ENCODE results near the gene LCE1E. TPM values are rescaled to one million over a fixed set of nuclear protein-coding genes. Genes with fewer than 3 reads are reported as not detected.

The LCE1E gene
- total RNA-seq, 1 experiment from 2014 or later = not detected

- ATAC-seq = no peak
- H3K4me1 ChIP-seq (ENCODE audit: control insufficient read depth, insufficient read depth, low read length) = no peaks in the 10 kb centered on the region
Observed at GRCh38 chr1:152824964-152825363, 38.9 kb downstream of the LCE1E start.

GRCh38 chr1:152827173-152827572 lies 41.1 kb downstream of the LCE1E start, which contains the start of gene LCE1A:
Gene LCE1A (plus strand): TSS chr1:152827473. CDS start chr1:152827473, 0 bp downstream.
- no peak for TF ChIP-seq POLR2AphosphoS5 (IDR thresholded peaks at IDR 0.05; ENCODE audit: low read depth, low read length)
- TF ChIP-seq, protein P1, sequence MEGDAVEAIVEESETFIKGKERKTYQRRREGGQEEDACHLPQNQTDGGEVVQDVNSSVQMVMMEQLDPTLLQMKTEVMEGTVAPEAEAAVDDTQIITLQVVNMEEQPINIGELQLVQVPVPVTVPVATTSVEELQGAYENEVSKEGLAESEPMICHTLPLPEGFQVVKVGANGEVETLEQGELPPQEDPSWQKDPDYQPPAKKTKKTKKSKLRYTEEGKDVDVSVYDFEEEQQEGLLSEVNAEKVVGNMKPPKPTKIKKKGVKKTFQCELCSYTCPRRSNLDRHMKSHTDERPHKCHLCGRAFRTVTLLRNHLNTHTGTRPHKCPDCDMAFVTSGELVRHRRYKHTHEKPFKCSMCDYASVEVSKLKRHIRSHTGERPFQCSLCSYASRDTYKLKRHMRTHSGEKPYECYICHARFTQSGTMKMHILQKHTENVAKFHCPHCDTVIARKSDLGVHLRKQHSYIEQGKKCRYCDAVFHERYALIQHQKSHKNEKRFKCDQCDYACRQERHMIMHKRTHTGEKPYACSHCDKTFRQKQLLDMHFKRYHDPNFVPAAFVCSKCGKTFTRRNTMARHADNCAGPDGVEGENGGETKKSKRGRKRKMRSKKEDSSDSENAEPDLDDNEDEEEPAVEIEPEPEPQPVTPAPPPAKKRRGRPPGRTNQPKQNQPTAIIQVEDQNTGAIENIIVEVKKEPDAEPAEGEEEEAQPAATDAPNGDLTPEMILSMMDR (IDR thresholded peaks at IDR 0.05) = no peak
- TF ChIP-seq TCF7L2 (IDR thresholded peaks at IDR 0.05; ENCODE audit: low read depth, low read length) = no peak
- TF ChIP-seq, protein P2, sequence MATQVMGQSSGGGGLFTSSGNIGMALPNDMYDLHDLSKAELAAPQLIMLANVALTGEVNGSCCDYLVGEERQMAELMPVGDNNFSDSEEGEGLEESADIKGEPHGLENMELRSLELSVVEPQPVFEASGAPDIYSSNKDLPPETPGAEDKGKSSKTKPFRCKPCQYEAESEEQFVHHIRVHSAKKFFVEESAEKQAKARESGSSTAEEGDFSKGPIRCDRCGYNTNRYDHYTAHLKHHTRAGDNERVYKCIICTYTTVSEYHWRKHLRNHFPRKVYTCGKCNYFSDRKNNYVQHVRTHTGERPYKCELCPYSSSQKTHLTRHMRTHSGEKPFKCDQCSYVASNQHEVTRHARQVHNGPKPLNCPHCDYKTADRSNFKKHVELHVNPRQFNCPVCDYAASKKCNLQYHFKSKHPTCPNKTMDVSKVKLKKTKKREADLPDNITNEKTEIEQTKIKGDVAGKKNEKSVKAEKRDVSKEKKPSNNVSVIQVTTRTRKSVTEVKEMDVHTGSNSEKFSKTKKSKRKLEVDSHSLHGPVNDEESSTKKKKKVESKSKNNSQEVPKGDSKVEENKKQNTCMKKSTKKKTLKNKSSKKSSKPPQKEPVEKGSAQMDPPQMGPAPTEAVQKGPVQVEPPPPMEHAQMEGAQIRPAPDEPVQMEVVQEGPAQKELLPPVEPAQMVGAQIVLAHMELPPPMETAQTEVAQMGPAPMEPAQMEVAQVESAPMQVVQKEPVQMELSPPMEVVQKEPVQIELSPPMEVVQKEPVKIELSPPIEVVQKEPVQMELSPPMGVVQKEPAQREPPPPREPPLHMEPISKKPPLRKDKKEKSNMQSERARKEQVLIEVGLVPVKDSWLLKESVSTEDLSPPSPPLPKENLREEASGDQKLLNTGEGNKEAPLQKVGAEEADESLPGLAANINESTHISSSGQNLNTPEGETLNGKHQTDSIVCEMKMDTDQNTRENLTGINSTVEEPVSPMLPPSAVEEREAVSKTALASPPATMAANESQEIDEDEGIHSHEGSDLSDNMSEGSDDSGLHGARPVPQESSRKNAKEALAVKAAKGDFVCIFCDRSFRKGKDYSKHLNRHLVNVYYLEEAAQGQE (IDR thresholded peaks at IDR 0.05; ENCODE audit: insufficient read depth in 1 of 2, low read depth in 2 of 2, low read length in 1 of 2) = no peak
- TF ChIP-seq SIN3A (IDR thresholded peaks at IDR 0.05; ENCODE audit: borderline replicate concordance, insufficient read depth, low read depth, low read length) = no peak
- in situ Hi-C loops (cut with HindIII; ENCODE audit: low pct_unique_long_range_greater_than_20kb, low sequenced_read_pairs) = no loop called here
- CTCF ChIA-PET = no interaction called here
- Histone ChIP-seq H3K4me3 (ENCODE audit: low read depth in 2 of 2, low read length in 2 of 2) (no peak within 1 kb of the TSS), H3K9me3 (ENCODE audit: control insufficient read depth, insufficient read depth, low read depth, low read length) (no peaks in the 10 kb centered on the region), H3K36me3 (ENCODE audit: control insufficient read depth, insufficient read depth, low read length) (no peaks in the 10 kb centered on the region), H3K27me3 (ENCODE audit: control insufficient read depth, insufficient read depth, low read length) (peaks cover 14% of the 10 kb centered on the region), H3K4me1 (ENCODE audit: control insufficient read depth, insufficient read depth, low read length) (no peaks in the 10 kb centered on the region), H3K27ac (ENCODE audit: low read length) (no peak within 1 kb of the TSS)
- no TSS peak for BruUV-seq (replicated peaks)
- intact Hi-C loops (cut with micrococcal nuclease; ENCODE audit: unreplicated experiment) = no loop called here
- no peak for DNase-seq (ENCODE audit: low read depth, low spot score)
- no peak for ATAC-seq
- POLR2A ChIA-PET = no interaction called here

More at GRCh38 chr1:152824964-152825363, 38.9 kb downstream of the LCE1E start:
- peaks cover 14% of the 10 kb centered on the region for H3K27me3 ChIP-seq (ENCODE audit: control insufficient read depth, insufficient read depth, low read length)
- no peak overlapping the region for H3K27ac ChIP-seq (ENCODE audit: low read length)
- no peak overlapping the region for H3K4me3 ChIP-seq (ENCODE audit: low read depth in 2 of 2, low read length in 2 of 2)
- TF ChIP-seq, protein P1 (IDR thresholded peaks at IDR 0.05) = no peak
- no peak for TF ChIP-seq TCF7L2 (IDR thresholded peaks at IDR 0.05; ENCODE audit: low read depth, low read length)
- TF ChIP-seq POLR2AphosphoS5 (IDR thresholded peaks at IDR 0.05; ENCODE audit: low read depth, low read length) = no peak
- no peak for TF ChIP-seq SIN3A (IDR thresholded peaks at IDR 0.05; ENCODE audit: borderline replicate concordance, insufficient read depth, low read depth, low read length)
- TF ChIP-seq, protein P2 (IDR thresholded peaks at IDR 0.05; ENCODE audit: insufficient read depth in 1 of 2, low read depth in 2 of 2, low read length in 1 of 2) = no peak
- intact Hi-C loops (cut with micrococcal nuclease; ENCODE audit: unreplicated experiment) (no loop called here), in situ Hi-C loops (cut with HindIII; ENCODE audit: low pct_unique_long_range_greater_than_20kb, low sequenced_read_pairs) (no loop called here)
- ChIA-PET POLR2A (no interaction called here), CTCF (no interaction called here)
- no TSS peak for BruUV-seq (replicated peaks)
- no peaks in the 10 kb centered on the region for H3K36me3 ChIP-seq (ENCODE audit: control insufficient read depth, insufficient read depth, low read length)
- no peak for DNase-seq (ENCODE audit: low read depth, low spot score)
- H3K9me3 ChIP-seq (ENCODE audit: control insufficient read depth, insufficient read depth, low read depth, low read length) = no peaks in the 10 kb centered on the region

Measured in Panc1 (cell line).